Right atrium auricular region (tissue), 2 donors: ENCODE measurements around the gene EXOC3. TPM values are rescaled to one million over a fixed set of nuclear protein-coding genes. Genes with fewer than 3 reads are reported as not detected.
"Not testable (repeated sequence)": the region's sequence is repeated elsewhere in the genome, so short reads cannot be mapped to it uniquely, and the experiment has no call there.

Experiments
- DNase-seq: peaks from one replicate; pipeline ENCODE4 v3.0.0-alpha.2; 2019; ENCODE audit warnings: low spot score
- H3K27ac ChIP-seq, 2 donors: fragments of 200-600 bp; sonication (generic); 1 replicate in 1 of 2; 2 replicates in 1 of 2; pipeline ENCODE4 v1.5.1; 2016 to 2019
- H3K27me3 ChIP-seq, 2 donors: fragments of 200-600 bp; sonication (generic); one replicate each; pipeline versions ENCODE4 v1.5.1 to v1.6.0; 2017 to 2019
- H3K36me3 ChIP-seq: fragments of 200-600 bp; sonication (generic); one replicate; pipeline ENCODE4 v1.5.1; 2016
- H3K4me1 ChIP-seq, 2 donors: fragments of 200-600 bp; sonication (generic); one replicate each; pipeline versions ENCODE4 v1.5.1 to v1.6.0; 2017 to 2019
- H3K4me3 ChIP-seq, 2 donors: fragments of 200-600 bp; sonication (generic); 1 replicate in 1 of 2; 2 replicates in 1 of 2; pipeline ENCODE4 v1.5.1; 2017 to 2019; ENCODE audit warnings: mild to moderate bottlenecking in 1 of 2, moderate library complexity in 1 of 2
- H3K9me3 ChIP-seq, 2 donors: fragments of 200-600 bp; sonication (generic); one replicate each; pipeline ENCODE4 v1.5.1; 2019
- total RNA-seq, 2 donors: library from RNA; depleted of rRNA; stranded (reverse); fragments of >200 nt; gene quantifications; one replicate each; pipeline ENCODE4 v1.1.0, GENCODE V29; 2016
- TF ChIP-seq, protein P1 (sequence below), 2 donors: fragments of 200-600 bp; sonication (generic); IDR thresholded peaks; one replicate each; pipeline ENCODE4 v1.5.1; 2019; ENCODE audit warnings: antibody characterized with exemption in 2 of 2

Gene EXOC3
- total RNA-seq, 2 donors from 2014 or later, result 34.7 to 40.7 TPM

DNA sequence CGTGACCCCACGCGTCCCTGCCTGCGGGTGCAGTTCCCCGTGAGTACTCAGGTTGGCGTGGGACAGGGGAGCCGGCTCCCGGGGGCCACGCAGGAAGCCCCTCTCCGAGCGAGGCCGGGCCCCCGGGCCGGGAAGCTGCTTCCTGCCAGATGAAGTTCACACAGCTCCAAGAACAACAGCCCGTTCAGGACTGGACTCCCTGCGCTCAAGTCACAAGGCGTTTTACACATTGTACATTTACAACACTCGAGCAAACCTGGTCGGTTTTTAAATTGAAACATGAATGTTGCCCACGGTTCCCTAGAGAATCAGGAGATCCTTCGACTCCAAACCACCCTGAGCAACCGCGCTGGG, 58.8 kb downstream of the EXOC3 start:
- TF ChIP-seq, protein P1, sequence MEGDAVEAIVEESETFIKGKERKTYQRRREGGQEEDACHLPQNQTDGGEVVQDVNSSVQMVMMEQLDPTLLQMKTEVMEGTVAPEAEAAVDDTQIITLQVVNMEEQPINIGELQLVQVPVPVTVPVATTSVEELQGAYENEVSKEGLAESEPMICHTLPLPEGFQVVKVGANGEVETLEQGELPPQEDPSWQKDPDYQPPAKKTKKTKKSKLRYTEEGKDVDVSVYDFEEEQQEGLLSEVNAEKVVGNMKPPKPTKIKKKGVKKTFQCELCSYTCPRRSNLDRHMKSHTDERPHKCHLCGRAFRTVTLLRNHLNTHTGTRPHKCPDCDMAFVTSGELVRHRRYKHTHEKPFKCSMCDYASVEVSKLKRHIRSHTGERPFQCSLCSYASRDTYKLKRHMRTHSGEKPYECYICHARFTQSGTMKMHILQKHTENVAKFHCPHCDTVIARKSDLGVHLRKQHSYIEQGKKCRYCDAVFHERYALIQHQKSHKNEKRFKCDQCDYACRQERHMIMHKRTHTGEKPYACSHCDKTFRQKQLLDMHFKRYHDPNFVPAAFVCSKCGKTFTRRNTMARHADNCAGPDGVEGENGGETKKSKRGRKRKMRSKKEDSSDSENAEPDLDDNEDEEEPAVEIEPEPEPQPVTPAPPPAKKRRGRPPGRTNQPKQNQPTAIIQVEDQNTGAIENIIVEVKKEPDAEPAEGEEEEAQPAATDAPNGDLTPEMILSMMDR (IDR thresholded peaks at IDR 0.05), result no peak
- no peaks in the 10 kb centered on the region for H3K9me3 ChIP-seq
- H3K27ac ChIP-seq, result no peak overlapping the region
- no peaks in the 10 kb centered on the region for H3K27me3 ChIP-seq
- DNase-seq, result no peak
- H3K4me3 ChIP-seq, result peak overlapping the region in 1 of 2 donors; percentile 4
- H3K4me1 ChIP-seq, result no peaks in the 10 kb centered on the region
- H3K36me3 ChIP-seq, result no peaks in the 10 kb centered on the region

DNA sequence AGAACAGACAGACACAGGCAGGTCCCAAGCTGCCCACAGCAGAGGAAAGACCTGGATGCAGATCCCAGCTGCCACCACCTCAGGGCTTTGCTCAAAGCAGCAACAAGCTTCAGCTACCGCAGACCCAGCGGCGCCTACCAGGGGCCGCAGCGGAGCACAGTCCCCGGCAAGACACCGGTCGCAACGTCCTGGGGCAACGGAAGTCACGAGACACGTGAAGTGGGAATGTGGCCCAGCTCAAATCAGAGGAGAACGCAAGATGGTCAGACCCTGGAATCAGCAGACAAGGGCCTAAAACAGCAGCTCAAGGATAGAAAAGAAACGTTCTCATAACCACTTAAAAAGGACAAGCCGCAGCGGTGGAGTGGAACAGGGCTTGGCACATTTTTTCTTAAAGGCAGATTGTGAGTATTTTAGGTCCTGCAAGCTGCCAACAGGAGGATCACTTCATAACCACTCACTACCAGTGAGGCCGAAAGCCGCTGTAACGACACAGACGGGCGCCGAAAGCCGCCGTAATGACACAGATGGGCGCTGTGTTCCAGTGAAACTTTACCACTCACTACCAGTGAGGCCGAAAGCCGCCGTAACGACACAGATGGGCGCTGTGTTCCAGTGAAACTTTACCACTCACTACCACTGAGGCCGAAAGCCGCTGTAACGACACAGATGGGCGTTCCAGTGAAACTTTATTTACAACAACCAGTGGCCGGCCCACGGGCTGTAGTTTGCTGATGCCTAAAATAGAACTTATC, 59.5 kb downstream of the EXOC3 start:
- H3K9me3 ChIP-seq, result no peaks in the 10 kb centered on the region
- H3K4me3 ChIP-seq, result peak overlapping the region in 1 of 2 donors; percentile 4
- no peak for DNase-seq
- H3K27ac ChIP-seq, result no peak overlapping the region
- H3K36me3 ChIP-seq, result no peaks in the 10 kb centered on the region
- TF ChIP-seq, protein P1 (IDR thresholded peaks at IDR 0.05), result no peak
- no peaks in the 10 kb centered on the region for H3K27me3 ChIP-seq
- no peaks in the 10 kb centered on the region for H3K4me1 ChIP-seq

DNA sequence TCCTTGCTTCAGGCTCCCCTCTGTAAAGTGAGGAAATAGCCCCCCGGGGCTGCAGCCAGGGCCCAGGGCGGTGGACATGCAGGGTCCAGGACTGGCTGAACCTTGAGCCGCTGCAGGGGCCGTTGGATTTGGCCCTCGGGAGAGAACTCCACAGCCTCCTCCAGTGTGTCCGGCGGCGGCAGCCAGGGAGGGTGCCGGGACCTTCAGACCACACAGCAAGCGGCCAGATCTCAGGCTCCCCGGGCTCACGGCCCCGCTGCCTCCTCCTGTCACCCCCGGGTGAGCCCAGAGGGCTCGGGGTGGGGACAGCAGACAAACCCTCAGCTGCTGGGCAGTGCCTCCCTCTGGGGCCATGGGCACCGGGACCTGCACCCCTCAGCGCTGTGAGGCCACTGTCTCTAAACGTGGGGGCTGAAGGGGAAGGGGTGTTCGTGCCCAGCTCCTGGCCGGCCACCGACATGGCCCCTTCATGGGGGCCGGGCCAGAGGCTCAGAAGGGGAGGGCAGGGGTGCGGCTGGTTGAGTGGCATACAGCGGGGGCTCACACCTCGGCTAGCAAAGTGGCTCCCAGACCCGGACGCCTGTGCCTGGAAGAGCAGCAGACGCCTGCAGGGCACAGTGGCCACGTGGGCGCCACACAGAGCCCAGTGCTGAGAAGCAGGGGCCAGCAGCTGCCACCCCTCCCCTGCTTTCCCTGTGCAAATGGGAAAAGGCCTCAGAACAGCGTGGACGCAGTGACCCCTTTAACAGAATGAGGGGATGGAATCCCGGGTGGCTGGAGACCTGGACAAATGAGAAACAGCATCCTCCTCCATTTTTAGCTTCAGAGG, 61.6 kb downstream of the EXOC3 start:
- no peak for DNase-seq
- Histone ChIP-seq H3K9me3 (no peaks in the 10 kb centered on the region), H3K4me1 (no peaks in the 10 kb centered on the region), H3K36me3 (no peaks in the 10 kb centered on the region), H3K27ac (no peak overlapping the region), H3K27me3 (no peaks in the 10 kb centered on the region), H3K4me3 (no peak overlapping the region)
- TF ChIP-seq, protein P1 (IDR thresholded peaks at IDR 0.05), result no peak

DNA sequence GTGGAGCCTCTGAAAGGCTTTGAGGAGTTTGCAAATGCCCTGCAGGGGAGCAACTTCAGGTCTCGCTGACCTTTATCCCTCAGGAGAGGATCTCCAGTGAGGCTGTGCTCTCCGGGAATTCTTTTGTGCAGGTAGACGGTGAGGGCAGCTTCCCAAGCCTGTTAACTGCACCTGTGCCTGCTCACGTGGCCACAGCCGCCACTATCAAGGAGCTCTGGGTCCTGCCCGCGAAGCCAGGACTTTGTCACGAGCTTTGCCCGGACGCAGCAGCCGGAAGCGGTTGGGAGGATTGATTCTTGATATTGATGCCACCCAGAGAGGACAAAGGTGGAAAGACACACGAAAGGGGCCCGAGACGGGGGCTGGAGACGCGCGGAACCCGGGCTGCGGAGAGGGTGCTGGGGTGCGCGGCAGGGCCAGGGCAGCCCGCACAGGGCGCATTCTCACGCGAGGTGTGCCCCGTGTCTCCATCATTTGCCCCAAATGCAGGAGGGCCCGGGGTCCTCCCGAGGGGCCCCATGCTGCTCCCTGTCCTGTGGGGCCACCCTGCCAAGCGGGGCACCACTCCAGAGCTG, 63.1 kb downstream of the EXOC3 start:
- Histone ChIP-seq H3K4me1 (no peaks in the 10 kb centered on the region), H3K27me3 (no peaks in the 10 kb centered on the region), H3K27ac (no peak overlapping the region), H3K9me3 (no peaks in the 10 kb centered on the region), H3K36me3 (no peaks in the 10 kb centered on the region), H3K4me3 (no peak overlapping the region)
- DNase-seq, result no peak
- TF ChIP-seq, protein P1 (IDR thresholded peaks at IDR 0.05), result no peak

DNA sequence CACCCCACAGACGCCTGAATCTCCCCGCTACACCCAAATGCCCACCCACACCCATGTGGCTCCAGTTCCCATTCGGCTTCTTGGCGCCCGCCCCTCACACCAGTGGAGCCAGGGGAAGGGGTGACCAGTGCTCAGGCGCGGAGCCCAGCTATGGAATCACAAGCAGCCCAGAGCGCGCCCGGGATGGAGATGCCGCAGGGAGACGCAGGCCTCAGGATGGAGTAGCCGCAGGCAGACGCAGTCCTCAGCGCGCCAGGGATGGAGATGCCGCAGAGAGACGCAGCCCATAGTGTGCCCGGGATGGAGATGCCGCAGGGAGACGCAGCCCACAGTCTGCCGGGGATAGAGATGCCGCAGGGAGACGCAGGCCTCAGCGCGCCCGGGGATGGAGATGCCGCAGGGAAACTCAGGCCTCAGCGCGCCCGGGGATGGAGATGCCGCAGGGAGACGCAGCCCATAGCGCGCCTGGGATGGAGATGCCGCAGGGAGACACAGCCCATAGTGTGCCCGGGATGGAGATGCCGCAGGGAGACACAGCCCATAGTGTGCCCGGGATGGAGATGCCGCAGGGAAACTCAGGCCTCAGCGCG, 65.1 kb downstream of the EXOC3 start:
- not testable (repeated sequence) for H3K9me3 ChIP-seq, H3K27ac ChIP-seq, DNase-seq, H3K4me1 ChIP-seq, H3K36me3 ChIP-seq, H3K27me3 ChIP-seq, H3K4me3 ChIP-seq
